ENCODE data around the gene SLC12A3.

DNA sequence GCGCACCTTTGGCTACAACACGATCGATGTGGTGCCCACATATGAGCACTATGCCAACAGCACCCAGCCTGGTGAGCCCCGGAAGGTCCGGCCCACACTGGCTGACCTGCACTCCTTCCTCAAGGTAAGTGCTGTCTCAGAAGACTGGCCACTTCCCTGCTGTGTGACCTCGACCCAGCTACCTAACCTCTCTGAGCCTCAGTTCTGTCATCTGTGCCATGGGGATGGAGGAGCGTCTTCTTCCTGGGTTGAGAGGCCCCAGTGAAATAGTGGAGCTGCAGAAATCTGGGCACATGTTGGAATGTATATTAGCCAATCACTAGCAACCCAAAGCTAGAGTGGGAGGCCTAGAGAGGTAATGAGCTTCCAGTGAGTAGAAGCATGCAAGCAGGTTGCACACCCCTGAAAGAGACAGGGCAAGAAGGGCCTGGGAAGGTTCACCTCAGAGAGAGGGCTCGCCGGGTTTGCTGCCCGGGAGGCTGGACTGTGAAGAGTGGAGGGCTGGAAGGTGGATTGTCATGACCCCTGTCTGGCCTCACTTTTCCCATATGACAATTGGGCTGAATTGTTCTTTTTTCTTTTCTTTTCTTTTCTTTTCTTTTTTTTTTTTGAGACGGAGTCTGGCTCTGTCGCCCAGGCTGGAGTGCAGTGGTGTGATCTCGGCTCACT lies 521 bp downstream of the SLC12A3 start:
- TF ChIP-seq ZFP30 (CRISPR knock-in tag; IDR thresholded peaks at IDR 0.05) (no peak), ARNTL (CRISPR knock-in tag; IDR thresholded peaks at IDR 0.05; ENCODE audit: borderline replicate concordance, low read depth) (no peak), PPARA (CRISPR knock-in tag; IDR thresholded peaks at IDR 0.05; ENCODE audit: borderline replicate concordance) (no peak), SNAI2 (CRISPR knock-in tag; IDR thresholded peaks at IDR 0.05) (no peak), TOX (CRISPR knock-in tag; IDR thresholded peaks at IDR 0.05; ENCODE audit: borderline replicate concordance) (no peak)
- TF ChIP-seq, protein P1, sequence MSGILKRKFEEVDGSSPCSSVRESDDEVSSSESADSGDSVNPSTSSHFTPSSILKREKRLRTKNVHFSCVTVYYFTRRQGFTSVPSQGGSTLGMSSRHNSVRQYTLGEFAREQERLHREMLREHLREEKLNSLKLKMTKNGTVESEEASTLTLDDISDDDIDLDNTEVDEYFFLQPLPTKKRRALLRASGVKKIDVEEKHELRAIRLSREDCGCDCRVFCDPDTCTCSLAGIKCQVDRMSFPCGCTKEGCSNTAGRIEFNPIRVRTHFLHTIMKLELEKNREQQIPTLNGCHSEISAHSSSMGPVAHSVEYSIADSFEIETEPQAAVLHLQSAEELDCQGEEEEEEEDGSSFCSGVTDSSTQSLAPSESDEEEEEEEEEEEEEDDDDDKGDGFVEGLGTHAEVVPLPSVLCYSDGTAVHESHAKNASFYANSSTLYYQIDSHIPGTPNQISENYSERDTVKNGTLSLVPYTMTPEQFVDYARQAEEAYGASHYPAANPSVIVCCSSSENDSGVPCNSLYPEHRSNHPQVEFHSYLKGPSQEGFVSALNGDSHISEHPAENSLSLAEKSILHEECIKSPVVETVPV (CRISPR knock-in tag; IDR thresholded peaks at IDR 0.05), result no peak

Measured in SK-N-SH treated with all-trans-retinoic acid at 6 μM for 48 hours (cell line).